Astrocyte of the cerebellum (primary cell): Measurements from ENCODE around the gene CENPN.
A peak's percentile ranks its signal among the peaks of the same experiment; 100 is the strongest.

Experiments used
- DNase-seq: peaks from one replicate; pipeline ENCODE4 v3.0.0-alpha.2; 2011; ENCODE audit warnings: low read depth
- H3K4me3 ChIP-seq: 2 replicates; pipeline ENCODE4 v1.5.1; 2011; ENCODE audit warnings: mild to moderate bottlenecking, low read depth, low read length, moderate library complexity
- in situ Hi-C: cut with HindIII; loops from 2 replicates; pipeline ENCODE4 v1.10.0; 2017; ENCODE audit warnings: low sequenced_read_pairs
- TF ChIP-seq, protein P1 (sequence below): IDR thresholded peaks from 2 replicates; pipeline ENCODE4 v1.5.1; 2012; ENCODE audit warnings: low read length, low read depth, moderate library complexity, mild to moderate bottlenecking; ENCODE audit errors: missing control alignments

Gene CENPN

GRCh38 chr16:81035398-81035974 lies 28.5 kb downstream of the CENPN start, which contains the start of gene ATMIN:
Gene ATMIN (plus strand): TSS chr16:81035842. CDS start chr16:81035871, 29 bp downstream.
- TF ChIP-seq, protein P1, sequence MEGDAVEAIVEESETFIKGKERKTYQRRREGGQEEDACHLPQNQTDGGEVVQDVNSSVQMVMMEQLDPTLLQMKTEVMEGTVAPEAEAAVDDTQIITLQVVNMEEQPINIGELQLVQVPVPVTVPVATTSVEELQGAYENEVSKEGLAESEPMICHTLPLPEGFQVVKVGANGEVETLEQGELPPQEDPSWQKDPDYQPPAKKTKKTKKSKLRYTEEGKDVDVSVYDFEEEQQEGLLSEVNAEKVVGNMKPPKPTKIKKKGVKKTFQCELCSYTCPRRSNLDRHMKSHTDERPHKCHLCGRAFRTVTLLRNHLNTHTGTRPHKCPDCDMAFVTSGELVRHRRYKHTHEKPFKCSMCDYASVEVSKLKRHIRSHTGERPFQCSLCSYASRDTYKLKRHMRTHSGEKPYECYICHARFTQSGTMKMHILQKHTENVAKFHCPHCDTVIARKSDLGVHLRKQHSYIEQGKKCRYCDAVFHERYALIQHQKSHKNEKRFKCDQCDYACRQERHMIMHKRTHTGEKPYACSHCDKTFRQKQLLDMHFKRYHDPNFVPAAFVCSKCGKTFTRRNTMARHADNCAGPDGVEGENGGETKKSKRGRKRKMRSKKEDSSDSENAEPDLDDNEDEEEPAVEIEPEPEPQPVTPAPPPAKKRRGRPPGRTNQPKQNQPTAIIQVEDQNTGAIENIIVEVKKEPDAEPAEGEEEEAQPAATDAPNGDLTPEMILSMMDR = peak; percentile 96
- H3K4me3 ChIP-seq = peak within 1 kb of the TSS; percentile 66
- peak; percentile 43 for DNase-seq
- in situ Hi-C loops = loop anchor here (25.0 kb wide), 2 partner anchors 302 to 702 kb away; no protein-coding TSS in a partner anchor

GRCh38 chr16:81035975-81036750 lies 29.1 kb downstream of the CENPN start:
- in situ Hi-C loops = loop anchor here (25.0 kb wide), 2 partner anchors 301 to 701 kb away; no protein-coding TSS in a partner anchor
- no peak for DNase-seq
- TF ChIP-seq, protein P1 = peak; percentile 18
- peak overlapping the region; percentile 66 for H3K4me3 ChIP-seq

GRCh38 chr16:81036751-81037350 lies 29.8 kb downstream of the CENPN start:
- TF ChIP-seq, protein P1 = no peak
- DNase-seq = no peak
- in situ Hi-C loops = loop anchor here (25.0 kb wide), 2 partner anchors 300 to 700 kb away; no protein-coding TSS in a partner anchor
- peak overlapping the region; percentile 66 for H3K4me3 ChIP-seq

DNA sequence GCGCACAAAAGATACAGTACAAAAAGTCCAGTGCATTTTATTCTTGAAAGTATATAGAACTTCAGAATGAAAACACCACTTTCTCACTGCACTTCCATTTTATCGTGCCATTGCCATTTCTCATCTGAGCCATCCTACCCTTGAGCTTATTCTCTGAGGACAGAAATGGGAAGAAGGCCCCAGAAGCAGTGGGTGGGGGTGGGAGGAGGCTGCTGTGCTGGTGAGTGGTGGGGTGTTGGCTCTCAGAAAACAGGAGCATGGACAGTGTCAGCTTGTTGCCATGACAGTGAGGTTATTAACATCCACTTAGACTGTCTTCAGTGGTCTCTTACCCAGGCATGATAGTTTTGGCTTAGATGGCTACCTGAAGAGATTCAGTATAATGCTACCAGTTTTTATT lies 33.1 kb downstream of the CENPN start:
- no peak overlapping the region for H3K4me3 ChIP-seq
- TF ChIP-seq, protein P1 = no peak
- in situ Hi-C loops = loop anchor here (25.0 kb wide), 2 partner anchors 297 to 697 kb away; no protein-coding TSS in a partner anchor
- DNase-seq = no peak

DNA sequence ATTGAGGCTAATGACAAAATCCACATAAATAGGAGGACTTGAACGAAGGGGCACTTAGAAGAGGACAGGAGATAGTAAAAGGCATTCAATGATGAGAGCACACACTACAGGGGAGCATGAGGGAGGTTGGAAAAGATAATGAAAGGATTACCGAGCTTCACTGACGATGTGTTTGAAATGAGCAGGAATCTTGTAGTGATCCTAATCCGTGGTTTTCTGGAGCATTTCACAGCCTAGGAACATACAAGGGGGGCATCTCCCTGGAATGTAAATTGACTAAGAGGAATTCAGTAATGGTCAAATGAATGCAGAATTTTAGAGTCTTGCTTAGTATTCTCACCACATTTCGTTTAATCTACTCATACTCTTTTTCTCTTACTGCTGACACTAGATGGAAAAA lies 33.8 kb downstream of the CENPN start:
- TF ChIP-seq, protein P1 = no peak
- no peak for DNase-seq
- no peak overlapping the region for H3K4me3 ChIP-seq
- in situ Hi-C loops = loop anchor here (25.0 kb wide), 2 partner anchors 296 to 696 kb away; no protein-coding TSS in a partner anchor

GRCh38 chr16:81041696-81042095 lies 34.7 kb downstream of the CENPN start:
- no peak for DNase-seq
- H3K4me3 ChIP-seq = no peak overlapping the region
- TF ChIP-seq, protein P1 = no peak
- in situ Hi-C loops = loop anchor here (25.0 kb wide), 2 partner anchors 296 to 696 kb away; no protein-coding TSS in a partner anchor
